ENCODE measurements around the gene PGAM1. TPM values are rescaled to one million over a fixed set of nuclear protein-coding genes. Genes with fewer than 3 reads are reported as not detected.

The PGAM1 gene
- total and polyA plus RNA-seq, 2 donors from 2014 or later, result 161 to 328 TPM

DNA sequence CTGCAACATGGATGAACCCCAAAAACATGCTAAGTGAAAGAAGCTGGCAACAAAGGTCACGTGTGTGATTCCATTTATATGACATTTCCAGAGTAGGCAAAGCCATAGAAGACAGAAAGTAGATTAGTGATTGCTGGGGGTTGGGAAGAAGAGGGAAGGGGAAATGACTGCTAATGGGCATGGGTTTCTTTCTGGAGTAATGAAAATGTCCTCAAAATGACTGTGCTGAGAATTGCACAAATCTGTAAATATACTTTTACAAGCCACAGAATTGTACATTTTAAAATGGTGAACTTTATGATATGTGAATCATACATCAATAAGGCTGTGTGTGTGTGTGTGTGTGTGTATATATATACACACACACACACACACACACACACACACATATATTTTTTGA lies 56.4 kb downstream of the PGAM1 start:
- Histone ChIP-seq H3K27me3 (ENCODE audit: control insufficient read depth, insufficient read depth, low read length) (no peaks in the 10 kb centered on the region), H3K4me3 (ENCODE audit: low read length in 3 of 3) (no peak overlapping the region), H3K27ac (ENCODE audit: low read depth in 2 of 2, low read length in 2 of 2) (no peak overlapping the region), H3K36me3 (ENCODE audit: control insufficient read depth in 2 of 3, insufficient read depth in 3 of 3, low read length in 3 of 3) (peaks cover 5 to 33% (median 19%) of the 10 kb centered on the region in 3 donors), H3K9me3 (ENCODE audit: control insufficient read depth in 2 of 3, insufficient read depth in 1 of 3, low read length in 3 of 3) (no peaks in the 10 kb centered on the region), H3K9ac (ENCODE audit: low read length in 3 of 3) (no peak overlapping the region), H3K4me1 (ENCODE audit: control insufficient read depth in 2 of 3, insufficient read depth in 2 of 3, low read depth in 1 of 3, low read length in 3 of 3) (no peaks in the 10 kb centered on the region)
- TF ChIP-seq, protein P1, sequence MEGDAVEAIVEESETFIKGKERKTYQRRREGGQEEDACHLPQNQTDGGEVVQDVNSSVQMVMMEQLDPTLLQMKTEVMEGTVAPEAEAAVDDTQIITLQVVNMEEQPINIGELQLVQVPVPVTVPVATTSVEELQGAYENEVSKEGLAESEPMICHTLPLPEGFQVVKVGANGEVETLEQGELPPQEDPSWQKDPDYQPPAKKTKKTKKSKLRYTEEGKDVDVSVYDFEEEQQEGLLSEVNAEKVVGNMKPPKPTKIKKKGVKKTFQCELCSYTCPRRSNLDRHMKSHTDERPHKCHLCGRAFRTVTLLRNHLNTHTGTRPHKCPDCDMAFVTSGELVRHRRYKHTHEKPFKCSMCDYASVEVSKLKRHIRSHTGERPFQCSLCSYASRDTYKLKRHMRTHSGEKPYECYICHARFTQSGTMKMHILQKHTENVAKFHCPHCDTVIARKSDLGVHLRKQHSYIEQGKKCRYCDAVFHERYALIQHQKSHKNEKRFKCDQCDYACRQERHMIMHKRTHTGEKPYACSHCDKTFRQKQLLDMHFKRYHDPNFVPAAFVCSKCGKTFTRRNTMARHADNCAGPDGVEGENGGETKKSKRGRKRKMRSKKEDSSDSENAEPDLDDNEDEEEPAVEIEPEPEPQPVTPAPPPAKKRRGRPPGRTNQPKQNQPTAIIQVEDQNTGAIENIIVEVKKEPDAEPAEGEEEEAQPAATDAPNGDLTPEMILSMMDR (IDR thresholded peaks at IDR 0.05; ENCODE audit: borderline replicate concordance, extremely low read depth, insufficient read depth), result no peak
- DNase-seq, result no peak
- FAIRE-seq, result no peak
- intact Hi-C loops (cut with DNase I), result no loop called here

Other genes starting within 250 kb of the PGAM1 start
- 0.35 TPM for gene SLIT1, start 240.2 kb upstream of the PGAM1 start, total RNA-seq
- 0.06 TPM for gene SLIT1, start 240.2 kb upstream of the PGAM1 start, polyA plus RNA-seq (ENCODE audit: insufficient read depth, low read depth, low replicate concordance)
- gene ARHGAP19, start 133.6 kb upstream of the PGAM1 start, total RNA-seq, result 10.6 TPM
- gene ARHGAP19, start 133.6 kb upstream of the PGAM1 start, polyA plus RNA-seq (ENCODE audit: insufficient read depth, low read depth, low replicate concordance), result 5.3 TPM
- 7.0 TPM for gene FRAT1, start 106.9 kb upstream of the PGAM1 start, total RNA-seq
- gene FRAT1, start 106.9 kb upstream of the PGAM1 start, polyA plus RNA-seq (ENCODE audit: insufficient read depth, low read depth, low replicate concordance), result 2.1 TPM
- gene FRAT2, start 91.5 kb upstream of the PGAM1 start, total RNA-seq, result 16.8 TPM
- 5.4 TPM for gene FRAT2, start 91.5 kb upstream of the PGAM1 start, polyA plus RNA-seq (ENCODE audit: insufficient read depth, low read depth, low replicate concordance)
- gene RRP12, start 24.9 kb upstream of the PGAM1 start, total RNA-seq, result 30.0 TPM
- 9.7 TPM for gene RRP12, start 24.9 kb upstream of the PGAM1 start, polyA plus RNA-seq (ENCODE audit: insufficient read depth, low read depth, low replicate concordance)
- 28.8 TPM for gene EXOSC1, start 19.8 kb downstream of the PGAM1 start, total RNA-seq
- 40.9 TPM for gene EXOSC1, start 19.8 kb downstream of the PGAM1 start, polyA plus RNA-seq (ENCODE audit: insufficient read depth, low read depth, low replicate concordance)
- 35.9 TPM for gene ZDHHC16, start 20.0 kb downstream of the PGAM1 start, total RNA-seq
- gene ZDHHC16, start 20.0 kb downstream of the PGAM1 start, polyA plus RNA-seq (ENCODE audit: insufficient read depth, low read depth, low replicate concordance), result 48.9 TPM
- gene MMS19, start 72.2 kb downstream of the PGAM1 start, total RNA-seq, result 56.1 TPM
- 49.7 TPM for gene MMS19, start 72.2 kb downstream of the PGAM1 start, polyA plus RNA-seq (ENCODE audit: insufficient read depth, low read depth, low replicate concordance)
- gene UBTD1, start 72.7 kb downstream of the PGAM1 start, total RNA-seq, result 17.4 TPM
- 26.1 TPM for gene UBTD1, start 72.7 kb downstream of the PGAM1 start, polyA plus RNA-seq (ENCODE audit: insufficient read depth, low read depth, low replicate concordance)
- 3.6 TPM for gene ANKRD2, start 146.6 kb downstream of the PGAM1 start, total RNA-seq
- gene ANKRD2, start 146.6 kb downstream of the PGAM1 start, polyA plus RNA-seq (ENCODE audit: insufficient read depth, low read depth, low replicate concordance), result 10.0 TPM
- 28.8 TPM for gene HOGA1, start 158.2 kb downstream of the PGAM1 start, total RNA-seq
- 100 TPM for gene HOGA1, start 158.2 kb downstream of the PGAM1 start, polyA plus RNA-seq (ENCODE audit: insufficient read depth, low read depth, low replicate concordance)
- 1.6 TPM for gene C10orf62, start 163.5 kb downstream of the PGAM1 start, total RNA-seq
- 0.77 TPM for gene C10orf62, start 163.5 kb downstream of the PGAM1 start, polyA plus RNA-seq (ENCODE audit: insufficient read depth, low read depth, low replicate concordance)
- 9.1 TPM for gene MORN4, start 207.3 kb downstream of the PGAM1 start, total RNA-seq
- 21.2 TPM for gene MORN4, start 207.3 kb downstream of the PGAM1 start, polyA plus RNA-seq (ENCODE audit: insufficient read depth, low read depth, low replicate concordance)
- 14.2 TPM for gene PI4K2A, start 214.5 kb downstream of the PGAM1 start, total RNA-seq
- 17.3 TPM for gene PI4K2A, start 214.5 kb downstream of the PGAM1 start, polyA plus RNA-seq (ENCODE audit: insufficient read depth, low read depth, low replicate concordance)